ENCODE results near the gene BMI1. TPM values are rescaled to one million over a fixed set of nuclear protein-coding genes. Genes with fewer than 3 reads are reported as not detected.

The BMI1 gene
- total RNA-seq, 1 experiment from 2014 or later: 3.4 TPM

GRCh38 chr10:22314852-22315251 is 6.0 kb upstream of the BMI1 start:
- H3K27me3 Mint-ChIP-seq (ENCODE audit: low read depth): peaks cover 86% of the 10 kb centered on the region
- ChIA-PET CTCF (no interaction called here), POLR2A (no interaction called here)
- H3K27ac Mint-ChIP-seq: no peak overlapping the region
- ATAC-seq: no peak
- no peaks in the 10 kb centered on the region for H3K36me3 Mint-ChIP-seq
- peaks cover 35% of the 10 kb centered on the region for H3K4me1 Mint-ChIP-seq
- no peaks in the 10 kb centered on the region for H3K9me3 Mint-ChIP-seq
- no peak for DNase-seq (ENCODE audit: low spot score)
- H3K4me3 Mint-ChIP-seq: peak overlapping the region; percentile 81
- no peak for TF ChIP-seq FOXP1 (CRISPR knock-in tag; IDR thresholded peaks at IDR 0.05; ENCODE audit: borderline replicate concordance)
- no peak for TF ChIP-seq FOXJ3 (CRISPR knock-in tag; IDR thresholded peaks at IDR 0.05; ENCODE audit: borderline replicate concordance)
- no peak for TF ChIP-seq CREB1 (CRISPR knock-in tag; IDR thresholded peaks at IDR 0.05)
- TF ChIP-seq, protein P1, sequence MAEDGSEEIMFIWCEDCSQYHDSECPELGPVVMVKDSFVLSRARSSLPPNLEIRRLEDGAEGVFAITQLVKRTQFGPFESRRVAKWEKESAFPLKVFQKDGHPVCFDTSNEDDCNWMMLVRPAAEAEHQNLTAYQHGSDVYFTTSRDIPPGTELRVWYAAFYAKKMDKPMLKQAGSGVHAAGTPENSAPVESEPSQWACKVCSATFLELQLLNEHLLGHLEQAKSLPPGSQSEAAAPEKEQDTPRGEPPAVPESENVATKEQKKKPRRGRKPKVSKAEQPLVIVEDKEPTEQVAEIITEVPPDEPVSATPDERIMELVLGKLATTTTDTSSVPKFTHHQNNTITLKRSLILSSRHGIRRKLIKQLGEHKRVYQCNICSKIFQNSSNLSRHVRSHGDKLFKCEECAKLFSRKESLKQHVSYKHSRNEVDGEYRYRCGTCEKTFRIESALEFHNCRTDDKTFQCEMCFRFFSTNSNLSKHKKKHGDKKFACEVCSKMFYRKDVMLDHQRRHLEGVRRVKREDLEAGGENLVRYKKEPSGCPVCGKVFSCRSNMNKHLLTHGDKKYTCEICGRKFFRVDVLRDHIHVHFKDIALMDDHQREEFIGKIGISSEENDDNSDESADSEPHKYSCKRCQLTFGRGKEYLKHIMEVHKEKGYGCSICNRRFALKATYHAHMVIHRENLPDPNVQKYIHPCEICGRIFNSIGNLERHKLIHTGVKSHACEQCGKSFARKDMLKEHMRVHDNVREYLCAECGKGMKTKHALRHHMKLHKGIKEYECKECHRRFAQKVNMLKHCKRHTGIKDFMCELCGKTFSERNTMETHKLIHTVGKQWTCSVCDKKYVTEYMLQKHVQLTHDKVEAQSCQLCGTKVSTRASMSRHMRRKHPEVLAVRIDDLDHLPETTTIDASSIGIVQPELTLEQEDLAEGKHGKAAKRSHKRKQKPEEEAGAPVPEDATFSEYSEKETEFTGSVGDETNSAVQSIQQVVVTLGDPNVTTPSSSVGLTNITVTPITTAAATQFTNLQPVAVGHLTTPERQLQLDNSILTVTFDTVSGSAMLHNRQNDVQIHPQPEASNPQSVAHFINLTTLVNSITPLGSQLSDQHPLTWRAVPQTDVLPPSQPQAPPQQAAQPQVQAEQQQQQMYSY (CRISPR knock-in tag; IDR thresholded peaks at IDR 0.05): no peak
- TF ChIP-seq, protein P2, sequence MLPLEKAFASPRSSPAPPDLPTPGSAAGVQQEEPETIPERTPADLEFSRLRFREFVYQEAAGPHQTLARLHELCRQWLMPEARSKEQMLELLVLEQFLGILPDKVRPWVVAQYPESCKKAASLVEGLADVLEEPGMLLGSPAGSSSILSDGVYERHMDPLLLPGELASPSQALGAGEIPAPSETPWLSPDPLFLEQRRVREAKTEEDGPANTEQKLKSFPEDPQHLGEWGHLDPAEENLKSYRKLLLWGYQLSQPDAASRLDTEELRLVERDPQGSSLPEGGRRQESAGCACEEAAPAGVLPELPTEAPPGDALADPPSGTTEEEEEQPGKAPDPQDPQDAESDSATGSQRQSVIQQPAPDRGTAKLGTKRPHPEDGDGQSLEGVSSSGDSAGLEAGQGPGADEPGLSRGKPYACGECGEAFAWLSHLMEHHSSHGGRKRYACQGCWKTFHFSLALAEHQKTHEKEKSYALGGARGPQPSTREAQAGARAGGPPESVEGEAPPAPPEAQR (CRISPR knock-in tag; IDR thresholded peaks at IDR 0.05): no peak
- no peak for TF ChIP-seq AR (CRISPR knock-in tag; IDR thresholded peaks at IDR 0.05)
- no peak for TF ChIP-seq ZNF219 (CRISPR knock-in tag; IDR thresholded peaks at IDR 0.05; ENCODE audit: borderline replicate concordance)
- no peak for TF ChIP-seq ZNF512 (CRISPR knock-in tag; IDR thresholded peaks at IDR 0.05; ENCODE audit: borderline replicate concordance)
- TF ChIP-seq, protein P3, sequence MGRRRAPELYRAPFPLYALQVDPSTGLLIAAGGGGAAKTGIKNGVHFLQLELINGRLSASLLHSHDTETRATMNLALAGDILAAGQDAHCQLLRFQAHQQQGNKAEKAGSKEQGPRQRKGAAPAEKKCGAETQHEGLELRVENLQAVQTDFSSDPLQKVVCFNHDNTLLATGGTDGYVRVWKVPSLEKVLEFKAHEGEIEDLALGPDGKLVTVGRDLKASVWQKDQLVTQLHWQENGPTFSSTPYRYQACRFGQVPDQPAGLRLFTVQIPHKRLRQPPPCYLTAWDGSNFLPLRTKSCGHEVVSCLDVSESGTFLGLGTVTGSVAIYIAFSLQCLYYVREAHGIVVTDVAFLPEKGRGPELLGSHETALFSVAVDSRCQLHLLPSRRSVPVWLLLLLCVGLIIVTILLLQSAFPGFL (CRISPR knock-in tag; IDR thresholded peaks at IDR 0.05; ENCODE audit: borderline replicate concordance): no peak
- no peak for TF ChIP-seq ZNF121 (CRISPR knock-in tag; IDR thresholded peaks at IDR 0.05)
- TF ChIP-seq TEAD1 (CRISPR knock-in tag; IDR thresholded peaks at IDR 0.05): no peak
- no peak for TF ChIP-seq HMGA2 (CRISPR knock-in tag; IDR thresholded peaks at IDR 0.05)

- ChIA-PET POLR2A (interaction anchor here (0.7 to 1.3 kb wide), 2 partner anchors 30 to 87 kb away, joined by 3 to 6 read pairs; partner anchors contain the start of gene SPAG6), CTCF (interaction anchor here (0.6 to 1.4 kb wide), 3 partner anchors 313 to 669 kb away, joined by 3 to 4 read pairs (median 3); partner anchors contain the start of gene DNAJC1)
- no peak overlapping the region for H3K27ac Mint-ChIP-seq
- peak; percentile 82 for DNase-seq (ENCODE audit: low spot score)
- ATAC-seq: peak; percentile 59
- H3K4me3 Mint-ChIP-seq: peak overlapping the region; percentile 81
- H3K9me3 Mint-ChIP-seq: no peaks in the 10 kb centered on the region
- peaks cover 88% of the 10 kb centered on the region for H3K27me3 Mint-ChIP-seq (ENCODE audit: low read depth)
- peaks cover 39% of the 10 kb centered on the region for H3K4me1 Mint-ChIP-seq
- TF ChIP-seq ZNF512 (CRISPR knock-in tag; IDR thresholded peaks at IDR 0.05; ENCODE audit: borderline replicate concordance): 0 out of 2 replicates have a peak, but pooled peaks have one; percentile 29
- TF ChIP-seq MXD4 (CRISPR knock-in tag; IDR thresholded peaks at IDR 0.05; ENCODE audit: borderline replicate concordance): no peak
- 0 out of 2 replicates have a peak, but pooled peaks have one; percentile 10 for TF ChIP-seq FOXP1 (CRISPR knock-in tag; IDR thresholded peaks at IDR 0.05; ENCODE audit: borderline replicate concordance)
- no peaks in the 10 kb centered on the region for H3K36me3 Mint-ChIP-seq
These were observed 5.2 kb upstream of the BMI1 start for GRCh38 chr10:22315455-22316285.
